NCI-H82 (cell line): ENCODE measurements around the gene ALDOB.

ENCODE experiments used
- DNase-seq: peaks from one replicate; lab custom pipeline; 2025; lab: John Stamatoyannopoulos, UW

ALDOB gene

GRCh38 chr9:101421653-101422065 lies 13.9 kb downstream of the ALDOB start:
- DNase-seq, result no peak

GRCh38 chr9:101419863-101420262 lies 15.7 kb downstream of the ALDOB start:
- no peak for DNase-seq

- DNase-seq, result peak; percentile 37
Measured at GRCh38 chr9:101418518-101419430, 16.8 kb downstream of the ALDOB start.

- DNase-seq, result no peak
Measured at GRCh38 chr9:101417977-101418376, 17.6 kb downstream of the ALDOB start.

- DNase-seq, result no peak
Measured at GRCh38 chr9:101417389-101417788, 18.2 kb downstream of the ALDOB start.

- no peak for DNase-seq
Measured at GRCh38 chr9:101415578-101415977, 20.0 kb downstream of the ALDOB start.

GRCh38 chr9:101414839-101415238 lies 20.7 kb downstream of the ALDOB start:
- no peak for DNase-seq

- DNase-seq, result no peak
Measured at GRCh38 chr9:101409079-101409477, 26.5 kb downstream of the ALDOB start.

GRCh38 chr9:101408374-101409078 lies 27.0 kb downstream of the ALDOB start:
- no peak for DNase-seq

GRCh38 chr9:101403516-101404285 lies 31.9 kb downstream of the ALDOB start:
- DNase-seq, result no peak

- DNase-seq, result no peak
Measured at GRCh38 chr9:101400120-101400519, 35.5 kb downstream of the ALDOB start.

GRCh38 chr9:101399643-101399970 lies 36.0 kb downstream of the ALDOB start:
- peak; percentile 22 for DNase-seq

- peak; percentile 27 for DNase-seq
Measured at GRCh38 chr9:101398930-101399642, 36.5 kb downstream of the ALDOB start.

- peak; percentile 99 for DNase-seq
Measured at GRCh38 chr9:101398068-101398929, 37.3 kb downstream of the ALDOB start, which contains the start of the genes MRPL50 and ZNF189. Gene MRPL50 (minus strand): TSS chr9:101398618. CDS start chr9:101398592, 26 bp downstream. Gene ZNF189 (plus strand): TSS chr9:101398851. CDS start chr9:101399157, 306 bp downstream.

- peak; percentile 37 for DNase-seq
Measured at GRCh38 chr9:101397746-101398067, 37.9 kb downstream of the ALDOB start.

- DNase-seq, result no peak
Measured at GRCh38 chr9:101394687-101395086, 40.9 kb downstream of the ALDOB start.

- DNase-seq, result no peak
Measured at GRCh38 chr9:101393135-101393534, 42.4 kb downstream of the ALDOB start.

GRCh38 chr9:101388507-101388993 lies 47.0 kb downstream of the ALDOB start:
- peak; percentile 24 for DNase-seq

GRCh38 chr9:101387871-101388506 lies 47.6 kb downstream of the ALDOB start:
- DNase-seq, result peak; percentile 64
